Spleen (tissue), 7 donors: ENCODE data around the gene IGF1R.

Experiments
- CTCF ChIP-seq, 11 experiments: fragments of 200-600 bp in 7 of 11; fragments of 450-650 bp in 4 of 11; sonication (generic) in 4 of 11; IDR thresholded peaks in 8 of 11; conservative IDR thresholded peaks in 3 of 11; 1 replicate in 7 of 11; 2 replicates in 4 of 11; pipeline versions ENCODE4 v1.4.0 to v1.8.0; 2016 to 2021; ENCODE audit warnings: antibody characterized with exemption in 11 of 11, inconsistent platforms in 4 of 11, mild to moderate bottlenecking in 1 of 11
- POLR2A ChIP-seq, 3 donors: fragments of 450-650 bp; IDR thresholded peaks; one replicate each; pipeline ENCODE4 v1.5.1; 2017; ENCODE audit warnings: antibody characterized with exemption in 3 of 3, mild to moderate bottlenecking in 1 of 3
- donor health status: DM: no; HTN: no; CAD: no; lungs with moderate emphysema.
- donor health status: DM: no; HTN: no; CAD: no.
- donor health status: DM: no; HTN: no; CAD: no.

- TF ChIP-seq CTCF (IDR thresholded peaks at IDR 0.05 in 8 of 11, conservative IDR thresholded peaks at IDR 0.05 in 3 of 11) = peak; percentile 49 to 86 (median 78)
- no peak for TF ChIP-seq POLR2A (IDR thresholded peaks at IDR 0.05)
Observed at GRCh38 chr15:98850961-98851572, 202.7 kb downstream of the IGF1R start.
